ENCODE data around the gene TMX1. TPM values are rescaled to one million over a fixed set of nuclear protein-coding genes. Genes with fewer than 3 reads are reported as not detected.
"Not testable (repeated sequence)": the region's sequence is repeated elsewhere in the genome, so short reads cannot be mapped to it uniquely, and the experiment has no call there.

TMX1 gene
- total RNA-seq, 1 donor from 2014 or later, result 29.9 TPM

- DNase-seq (ENCODE audit: extremely low spot score, unreplicated experiment), result no peak
- no peaks in the 10 kb centered on the region for H3K36me3 Mint-ChIP-seq (ENCODE audit: unreplicated experiment)
- no peak overlapping the region for H3K27ac Mint-ChIP-seq (ENCODE audit: unreplicated experiment)
- TF ChIP-seq CTCF (IDR thresholded peaks at IDR 0.05), result no peak
- no peak overlapping the region for H3K4me3 Mint-ChIP-seq (ENCODE audit: unreplicated experiment)
- H3K9me3 Mint-ChIP-seq (ENCODE audit: unreplicated experiment), result no peaks in the 10 kb centered on the region
- H3K4me1 Mint-ChIP-seq (ENCODE audit: unreplicated experiment), result peaks cover 2% of the 10 kb centered on the region
- H3K27me3 Mint-ChIP-seq (ENCODE audit: unreplicated experiment), result peaks cover 35% of the 10 kb centered on the region
These were observed 29.5 kb upstream of the TMX1 start for GRCh38 chr14:51210594-51210993.

DNA sequence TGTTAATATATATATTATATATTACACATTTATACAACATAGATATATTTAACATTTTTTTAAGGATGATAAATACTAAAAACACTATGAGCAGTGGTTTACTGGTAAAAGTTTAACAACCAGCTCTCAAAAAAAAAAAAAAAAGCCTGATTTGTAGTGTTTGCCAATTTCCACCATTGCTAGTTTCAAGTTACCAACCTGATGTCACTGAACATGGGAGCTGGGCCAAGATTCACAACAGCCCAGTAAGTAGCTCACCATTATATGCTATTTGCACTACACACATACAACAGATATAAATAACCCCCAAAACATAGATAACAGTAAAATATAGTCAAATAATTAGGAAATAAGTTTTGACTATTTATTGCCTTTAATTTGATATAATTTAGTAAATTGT is 28.9 kb upstream of the TMX1 start:
- no peaks in the 10 kb centered on the region for H3K9me3 Mint-ChIP-seq (ENCODE audit: unreplicated experiment)
- DNase-seq (ENCODE audit: extremely low spot score, unreplicated experiment), result no peak
- no peak overlapping the region for H3K4me3 Mint-ChIP-seq (ENCODE audit: unreplicated experiment)
- H3K36me3 Mint-ChIP-seq (ENCODE audit: unreplicated experiment), result no peaks in the 10 kb centered on the region
- peaks cover 2% of the 10 kb centered on the region for H3K4me1 Mint-ChIP-seq (ENCODE audit: unreplicated experiment)
- no peak for TF ChIP-seq CTCF (IDR thresholded peaks at IDR 0.05)
- H3K27ac Mint-ChIP-seq (ENCODE audit: unreplicated experiment), result no peak overlapping the region
- peaks cover 31% of the 10 kb centered on the region for H3K27me3 Mint-ChIP-seq (ENCODE audit: unreplicated experiment)

DNA sequence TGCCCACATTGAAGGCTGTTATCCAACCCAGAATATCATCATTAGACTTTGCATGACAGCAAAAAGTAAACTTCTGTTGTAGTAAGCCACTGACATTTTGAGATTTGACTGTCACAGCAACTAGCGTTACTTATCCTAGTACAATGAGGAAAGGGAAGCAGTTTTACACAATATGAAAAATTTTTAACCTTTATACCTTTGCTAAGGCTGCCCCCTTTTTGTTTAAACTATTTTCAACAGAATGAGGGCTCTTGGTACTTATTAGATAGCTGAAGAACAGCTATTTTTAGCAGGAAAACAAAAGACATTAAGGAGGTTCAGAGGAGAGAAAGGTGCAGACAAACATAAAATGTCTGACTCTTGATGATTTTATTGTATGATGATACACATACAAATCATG is 23.4 kb upstream of the TMX1 start:
- Mint-ChIP-seq H3K36me3 (ENCODE audit: unreplicated experiment) (no peaks in the 10 kb centered on the region), H3K9me3 (ENCODE audit: unreplicated experiment) (no peaks in the 10 kb centered on the region), H3K27me3 (ENCODE audit: unreplicated experiment) (no peaks in the 10 kb centered on the region), H3K4me3 (ENCODE audit: unreplicated experiment) (no peak overlapping the region), H3K27ac (ENCODE audit: unreplicated experiment) (no peak overlapping the region), H3K4me1 (ENCODE audit: unreplicated experiment) (no peaks in the 10 kb centered on the region)
- peak; percentile 31 for TF ChIP-seq CTCF (IDR thresholded peaks at IDR 0.05)
- DNase-seq (ENCODE audit: extremely low spot score, unreplicated experiment), result no peak

GRCh38 chr14:51219473-51220448 is 20.3 kb upstream of the TMX1 start:
- Mint-ChIP-seq H3K4me3 (ENCODE audit: unreplicated experiment) (no peak overlapping the region), H3K27me3 (ENCODE audit: unreplicated experiment) (no peaks in the 10 kb centered on the region), H3K27ac (ENCODE audit: unreplicated experiment) (no peak overlapping the region), H3K9me3 (ENCODE audit: unreplicated experiment) (peaks cover 6% of the 10 kb centered on the region), H3K36me3 (ENCODE audit: unreplicated experiment) (no peaks in the 10 kb centered on the region), H3K4me1 (ENCODE audit: unreplicated experiment) (no peaks in the 10 kb centered on the region)
- DNase-seq (ENCODE audit: extremely low spot score, unreplicated experiment), result no peak
- peak; percentile 78 for TF ChIP-seq CTCF (IDR thresholded peaks at IDR 0.05)

- H3K4me1 Mint-ChIP-seq (ENCODE audit: unreplicated experiment); H3K27ac Mint-ChIP-seq (ENCODE audit: unreplicated experiment); H3K4me3 Mint-ChIP-seq (ENCODE audit: unreplicated experiment); H3K27me3 Mint-ChIP-seq (ENCODE audit: unreplicated experiment); H3K9me3 Mint-ChIP-seq (ENCODE audit: unreplicated experiment); DNase-seq (ENCODE audit: extremely low spot score, unreplicated experiment); H3K36me3 Mint-ChIP-seq (ENCODE audit: unreplicated experiment): not testable (repeated sequence)
These were observed 16.6 kb upstream of the TMX1 start for GRCh38 chr14:51223463-51223862.

Measured in osteocyte (in vitro differentiated cells).